ENCODE data around the gene RTP2. TPM values are rescaled to one million over a fixed set of nuclear protein-coding genes. Genes with fewer than 3 reads are reported as not detected.

RTP2 gene
- total RNA-seq, 1 donor from 2014 or later, result not detected

DNA sequence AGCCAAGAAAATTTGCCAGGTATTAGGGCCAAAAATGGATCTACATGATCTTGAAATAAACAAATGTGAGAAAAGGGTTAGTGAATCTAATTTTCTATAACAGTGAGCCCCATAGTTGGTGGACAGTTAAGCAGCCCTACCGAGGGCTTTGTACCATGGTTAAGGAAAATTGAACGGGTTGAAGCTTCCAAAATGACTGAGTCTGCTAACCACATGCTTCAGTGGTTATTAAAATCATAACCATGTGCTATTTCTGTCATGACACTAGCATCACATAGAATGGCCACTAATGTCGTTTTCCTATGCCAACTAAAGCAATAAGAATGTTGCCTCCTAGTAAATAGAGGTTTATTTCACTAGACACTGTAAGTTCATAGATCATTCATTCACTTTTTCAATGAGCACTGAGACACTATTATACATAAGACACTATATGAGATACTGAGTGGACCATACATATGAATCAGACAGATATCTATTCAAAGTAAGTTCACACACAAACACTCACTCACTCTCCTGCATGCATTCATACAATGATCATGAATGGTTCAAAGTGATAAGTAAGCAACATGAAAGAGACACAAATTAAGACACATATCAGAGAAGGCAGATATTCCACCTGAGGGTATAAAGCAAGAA, 36.5 kb downstream of the RTP2 start:
- DNase-seq (ENCODE audit: low read depth, low spot score), result no peak
- Mint-ChIP-seq H3K27me3 (ENCODE audit: low read depth) (peaks cover 78% of the 10 kb centered on the region), H3K9me3 (no peaks in the 10 kb centered on the region), H3K4me3 (no peak overlapping the region), H3K36me3 (ENCODE audit: low read depth) (no peaks in the 10 kb centered on the region), H3K4me1 (peaks cover 13% of the 10 kb centered on the region), H3K27ac (ENCODE audit: unreplicated experiment) (no peak overlapping the region)
- TF ChIP-seq, protein P1, sequence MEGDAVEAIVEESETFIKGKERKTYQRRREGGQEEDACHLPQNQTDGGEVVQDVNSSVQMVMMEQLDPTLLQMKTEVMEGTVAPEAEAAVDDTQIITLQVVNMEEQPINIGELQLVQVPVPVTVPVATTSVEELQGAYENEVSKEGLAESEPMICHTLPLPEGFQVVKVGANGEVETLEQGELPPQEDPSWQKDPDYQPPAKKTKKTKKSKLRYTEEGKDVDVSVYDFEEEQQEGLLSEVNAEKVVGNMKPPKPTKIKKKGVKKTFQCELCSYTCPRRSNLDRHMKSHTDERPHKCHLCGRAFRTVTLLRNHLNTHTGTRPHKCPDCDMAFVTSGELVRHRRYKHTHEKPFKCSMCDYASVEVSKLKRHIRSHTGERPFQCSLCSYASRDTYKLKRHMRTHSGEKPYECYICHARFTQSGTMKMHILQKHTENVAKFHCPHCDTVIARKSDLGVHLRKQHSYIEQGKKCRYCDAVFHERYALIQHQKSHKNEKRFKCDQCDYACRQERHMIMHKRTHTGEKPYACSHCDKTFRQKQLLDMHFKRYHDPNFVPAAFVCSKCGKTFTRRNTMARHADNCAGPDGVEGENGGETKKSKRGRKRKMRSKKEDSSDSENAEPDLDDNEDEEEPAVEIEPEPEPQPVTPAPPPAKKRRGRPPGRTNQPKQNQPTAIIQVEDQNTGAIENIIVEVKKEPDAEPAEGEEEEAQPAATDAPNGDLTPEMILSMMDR (conservative IDR thresholded peaks at IDR 0.05), result no peak

DNA sequence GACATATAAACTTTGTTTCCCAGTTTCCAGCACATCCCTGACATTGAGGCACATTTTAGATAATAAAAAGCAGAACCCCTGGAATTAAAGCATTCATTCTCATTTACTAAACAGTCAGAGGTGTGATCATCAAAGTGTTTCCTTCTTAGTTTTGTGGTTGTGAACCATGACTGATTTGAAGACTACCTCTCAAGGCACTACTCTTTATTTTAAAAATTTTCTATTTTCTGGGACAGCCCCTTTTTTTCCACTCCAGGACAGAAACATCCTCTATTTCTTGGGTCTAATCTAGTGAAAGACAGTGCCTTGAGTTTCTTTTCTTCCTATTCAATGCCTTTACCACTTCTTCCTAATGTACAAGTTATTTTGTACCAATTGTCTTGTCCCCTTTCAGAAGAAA, 37.3 kb downstream of the RTP2 start:
- peaks cover 76% of the 10 kb centered on the region for H3K27me3 Mint-ChIP-seq (ENCODE audit: low read depth)
- TF ChIP-seq, protein P1 (conservative IDR thresholded peaks at IDR 0.05), result no peak
- no peak overlapping the region for H3K27ac Mint-ChIP-seq (ENCODE audit: unreplicated experiment)

DNA sequence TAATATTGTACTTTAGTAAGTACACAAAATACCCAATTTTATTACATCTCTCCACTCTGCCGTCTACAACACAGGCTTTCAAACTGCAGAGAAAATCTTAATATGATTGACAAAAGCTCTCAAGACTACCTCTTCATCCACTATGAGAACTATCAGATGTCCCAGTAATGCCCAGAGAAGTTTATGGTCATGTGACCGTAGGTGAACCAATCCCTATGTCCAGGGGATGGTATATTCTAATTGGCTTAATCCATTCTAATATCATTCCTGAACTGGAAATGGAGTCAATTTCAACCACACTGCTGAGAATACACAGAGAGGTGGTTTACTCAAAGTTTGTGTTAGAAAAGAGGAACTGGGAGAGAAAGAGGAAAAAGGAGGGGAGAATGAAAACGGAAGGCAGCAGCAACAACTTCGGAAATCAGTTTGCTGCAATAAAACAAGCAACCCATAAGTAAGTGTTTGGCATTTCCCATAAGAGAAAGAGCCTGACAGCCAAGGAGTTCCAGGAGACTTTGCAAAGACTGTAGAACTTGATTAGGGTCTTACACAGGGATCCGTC, 39.4 kb downstream of the RTP2 start:
- no peak overlapping the region for H3K4me3 Mint-ChIP-seq
- H3K36me3 Mint-ChIP-seq (ENCODE audit: low read depth), result no peaks in the 10 kb centered on the region
- no peaks in the 10 kb centered on the region for H3K9me3 Mint-ChIP-seq
- H3K4me1 Mint-ChIP-seq, result no peaks in the 10 kb centered on the region
- H3K27ac Mint-ChIP-seq (ENCODE audit: unreplicated experiment), result no peak overlapping the region
- TF ChIP-seq, protein P1 (conservative IDR thresholded peaks at IDR 0.05), result no peak
- DNase-seq (ENCODE audit: low read depth, low spot score), result no peak
- peaks cover 57% of the 10 kb centered on the region for H3K27me3 Mint-ChIP-seq (ENCODE audit: low read depth)

More for the DNA sequence above, 37.3 kb downstream of the RTP2 start:
- H3K4me1 Mint-ChIP-seq, result peaks cover 6% of the 10 kb centered on the region
- no peak for DNase-seq (ENCODE audit: low read depth, low spot score)
- no peaks in the 10 kb centered on the region for H3K36me3 Mint-ChIP-seq (ENCODE audit: low read depth)
- H3K9me3 Mint-ChIP-seq, result no peaks in the 10 kb centered on the region
- no peak overlapping the region for H3K4me3 Mint-ChIP-seq

DNA sequence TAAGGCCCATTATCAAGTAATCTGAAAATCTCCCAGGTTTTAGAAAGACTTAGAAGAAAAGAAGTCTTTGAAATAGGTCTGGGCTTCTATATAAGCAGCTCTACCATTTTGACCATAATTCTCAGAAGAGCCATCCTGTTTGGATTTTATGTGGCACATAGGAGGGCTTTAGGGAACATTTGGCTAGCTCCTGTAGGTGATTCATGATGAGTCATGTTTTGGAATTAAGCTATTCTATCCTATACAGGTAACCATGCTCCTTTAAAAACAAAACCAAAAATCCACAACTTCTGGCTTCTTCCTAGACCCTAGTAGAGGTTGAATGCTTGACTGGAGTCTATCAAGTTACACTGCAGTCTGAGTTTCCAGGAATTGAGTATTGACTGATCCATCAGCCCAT, 41.1 kb downstream of the RTP2 start:
- Mint-ChIP-seq H3K27ac (ENCODE audit: unreplicated experiment) (no peak overlapping the region), H3K27me3 (ENCODE audit: low read depth) (peaks cover 53% of the 10 kb centered on the region), H3K9me3 (no peaks in the 10 kb centered on the region), H3K4me3 (no peak overlapping the region), H3K36me3 (ENCODE audit: low read depth) (no peaks in the 10 kb centered on the region), H3K4me1 (no peaks in the 10 kb centered on the region)
- TF ChIP-seq, protein P1 (conservative IDR thresholded peaks at IDR 0.05), result no peak
- no peak for DNase-seq (ENCODE audit: low read depth, low spot score)

DNA sequence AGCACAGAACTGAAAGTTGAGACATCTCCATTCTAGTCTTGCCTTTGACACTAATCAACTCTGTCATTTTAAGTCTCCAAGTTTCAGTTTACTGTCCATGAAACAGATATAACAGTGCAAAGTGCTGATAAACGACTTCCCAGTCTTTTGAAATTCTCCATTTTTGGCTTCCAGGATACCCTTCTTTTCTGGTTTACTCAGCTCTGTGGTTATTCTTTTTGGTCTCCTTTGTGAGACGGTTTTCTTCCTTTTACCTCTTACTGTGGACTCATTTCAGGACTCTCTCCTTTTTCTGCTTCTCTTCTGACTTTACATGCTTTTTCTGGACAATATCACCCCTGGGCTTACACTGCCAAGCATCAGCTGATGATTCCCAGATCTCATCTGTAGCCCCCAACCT, 51.1 kb downstream of the RTP2 start:
- H3K4me3 Mint-ChIP-seq, result no peak overlapping the region
- H3K36me3 Mint-ChIP-seq (ENCODE audit: low read depth), result no peaks in the 10 kb centered on the region
- DNase-seq (ENCODE audit: low read depth, low spot score), result no peak
- peaks cover 57% of the 10 kb centered on the region for H3K27me3 Mint-ChIP-seq (ENCODE audit: low read depth)
- TF ChIP-seq, protein P1 (conservative IDR thresholded peaks at IDR 0.05), result no peak
- H3K4me1 Mint-ChIP-seq, result no peaks in the 10 kb centered on the region
- peaks cover 4% of the 10 kb centered on the region for H3K9me3 Mint-ChIP-seq
- H3K27ac Mint-ChIP-seq (ENCODE audit: unreplicated experiment), result no peak overlapping the region

Other genes starting within 250 kb of the RTP2 start
- gene SST, start 32.2 kb downstream of the RTP2 start, total RNA-seq, result 4.5 and 4.6 TPM in 2 replicates
- 6.4 and 9.6 TPM in 2 replicates for gene BCL6, start 42.9 kb upstream of the RTP2 start, total RNA-seq